ENCODE data around the gene BTBD2. TPM values are rescaled to one million over a fixed set of nuclear protein-coding genes. Genes with fewer than 3 reads are reported as not detected.

Gene BTBD2
- total RNA-seq, 1 donor from 2014 or later = 28.7 TPM

DNA sequence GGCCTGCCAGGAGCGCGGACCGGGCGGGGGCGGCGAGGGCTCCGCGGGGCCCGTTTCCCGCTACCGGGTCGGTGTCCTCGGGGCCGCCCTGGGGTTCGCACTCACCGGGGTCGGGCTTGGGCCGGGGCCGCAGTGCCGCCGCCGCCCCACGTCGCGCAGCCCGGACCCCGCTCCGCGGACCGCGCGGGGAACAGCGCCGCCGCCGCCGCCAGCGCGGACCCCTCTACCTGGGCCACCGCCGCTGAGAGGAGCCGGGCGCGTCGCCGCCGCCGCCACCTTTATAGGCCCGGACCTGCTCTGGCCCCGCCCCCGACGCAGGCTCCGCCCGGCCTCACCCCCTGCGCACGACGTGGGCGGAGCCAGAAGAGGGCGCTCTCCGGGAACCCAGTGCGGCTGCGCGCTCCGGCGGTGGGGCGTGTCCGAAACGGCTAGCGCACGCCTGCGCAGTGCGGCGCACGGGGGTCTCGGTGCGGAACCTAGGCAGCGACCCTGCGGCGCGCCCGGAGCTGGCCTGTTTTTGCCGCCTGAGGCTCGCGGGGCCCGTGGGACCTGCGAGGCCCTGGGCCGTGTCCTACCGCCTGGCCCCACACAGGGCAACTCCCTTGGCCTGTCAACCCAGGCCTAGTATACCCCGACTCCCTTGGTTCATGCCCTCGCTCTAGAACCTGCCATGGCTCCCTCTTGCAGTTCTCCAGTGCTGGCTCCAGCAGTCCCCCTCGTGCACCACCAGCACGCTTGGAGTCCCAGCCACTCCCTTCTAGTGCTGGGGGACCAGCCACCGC, 35.7 kb upstream of the BTBD2 start, which contains the start of gene MKNK2:
Gene MKNK2 (minus strand): TSS at position 254 of the 782 bp plus-strand sequence. CDS start 393 bp downstream, outside the sequence.
- H3K4me3 ChIP-seq (ENCODE audit: low read length in 3 of 3) = peak within 1 kb of the TSS; percentile 85 to 93 (median 90)
- H3K9ac ChIP-seq (ENCODE audit: low read depth in 1 of 3, low read length in 3 of 3) = peak within 1 kb of the TSS; percentile 93 to 99 (median 97)
- no peaks in the 10 kb centered on the region for H3K9me3 ChIP-seq (ENCODE audit: control insufficient read depth in 3 of 3, low read length in 3 of 3)
- H3K36me3 ChIP-seq (ENCODE audit: control insufficient read depth in 3 of 3, insufficient read depth in 3 of 3, low read length in 3 of 3) = peaks cover 5 to 16% (median 6%) of the 10 kb centered on the region in 3 donors
- H3K4me1 ChIP-seq (ENCODE audit: control insufficient read depth in 3 of 3, insufficient read depth in 3 of 3, low read length in 3 of 3) = peaks cover 56 to 72% (median 68%) of the 10 kb centered on the region in 3 donors
- H3K27me3 ChIP-seq (ENCODE audit: control insufficient read depth in 3 of 3, insufficient read depth in 3 of 3, low read length in 3 of 3) = no peaks in the 10 kb centered on the region
- H3K27ac ChIP-seq (ENCODE audit: low read depth, low read length) = peak within 1 kb of the TSS; percentile 96

GRCh38 chr19:2050349-2050990, 35.0 kb upstream of the BTBD2 start:
- Histone ChIP-seq H3K27ac (ENCODE audit: low read depth, low read length) (peak overlapping the region; percentile 96), H3K9me3 (ENCODE audit: control insufficient read depth in 3 of 3, low read length in 3 of 3) (no peaks in the 10 kb centered on the region), H3K4me1 (ENCODE audit: control insufficient read depth in 3 of 3, insufficient read depth in 3 of 3, low read length in 3 of 3) (peaks cover 60 to 73% (median 69%) of the 10 kb centered on the region in 3 donors), H3K4me3 (ENCODE audit: low read length in 3 of 3) (peak overlapping the region; percentile 85 to 93 (median 90)), H3K36me3 (ENCODE audit: control insufficient read depth in 3 of 3, insufficient read depth in 3 of 3, low read length in 3 of 3) (peaks cover 5 to 22% (median 11%) of the 10 kb centered on the region in 3 donors), H3K27me3 (ENCODE audit: control insufficient read depth in 3 of 3, insufficient read depth in 3 of 3, low read length in 3 of 3) (no peaks in the 10 kb centered on the region), H3K9ac (ENCODE audit: low read depth in 1 of 3, low read length in 3 of 3) (peak overlapping the region; percentile 93 to 99 (median 97))

GRCh38 chr19:2049741-2050348, 34.3 kb upstream of the BTBD2 start:
- Histone ChIP-seq H3K36me3 (ENCODE audit: control insufficient read depth in 3 of 3, insufficient read depth in 3 of 3, low read length in 3 of 3) (peaks cover 10 to 26% (median 17%) of the 10 kb centered on the region in 3 donors), H3K9ac (ENCODE audit: low read depth in 1 of 3, low read length in 3 of 3) (peak overlapping the region; percentile 93 to 99 (median 97)), H3K9me3 (ENCODE audit: control insufficient read depth in 3 of 3, low read length in 3 of 3) (no peaks in the 10 kb centered on the region), H3K27me3 (ENCODE audit: control insufficient read depth in 3 of 3, insufficient read depth in 3 of 3, low read length in 3 of 3) (no peaks in the 10 kb centered on the region), H3K27ac (ENCODE audit: low read depth, low read length) (peak overlapping the region; percentile 96), H3K4me1 (ENCODE audit: control insufficient read depth in 3 of 3, insufficient read depth in 3 of 3, low read length in 3 of 3) (peaks cover 63 to 75% (median 72%) of the 10 kb centered on the region in 3 donors), H3K4me3 (ENCODE audit: low read length in 3 of 3) (peak overlapping the region; percentile 85 to 93 (median 90))

- H3K4me1 ChIP-seq (ENCODE audit: control insufficient read depth in 3 of 3, insufficient read depth in 3 of 3, low read length in 3 of 3) = peaks cover 67 to 79% (median 76%) of the 10 kb centered on the region in 3 donors
- H3K27ac ChIP-seq (ENCODE audit: low read depth, low read length) = peak overlapping the region; percentile 96
- H3K9ac ChIP-seq (ENCODE audit: low read depth in 1 of 3, low read length in 3 of 3) = peak overlapping the region; percentile 93 to 99 (median 97)
- H3K36me3 ChIP-seq (ENCODE audit: control insufficient read depth in 3 of 3, insufficient read depth in 3 of 3, low read length in 3 of 3) = peaks cover 10 to 32% (median 22%) of the 10 kb centered on the region in 3 donors
- H3K27me3 ChIP-seq (ENCODE audit: control insufficient read depth in 3 of 3, insufficient read depth in 3 of 3, low read length in 3 of 3) = no peaks in the 10 kb centered on the region
- peak overlapping the region; percentile 85 to 93 (median 90) for H3K4me3 ChIP-seq (ENCODE audit: low read length in 3 of 3)
- H3K9me3 ChIP-seq (ENCODE audit: control insufficient read depth in 3 of 3, low read length in 3 of 3) = no peaks in the 10 kb centered on the region
Observed at GRCh38 chr19:2048959-2049740, 33.6 kb upstream of the BTBD2 start.

DNA sequence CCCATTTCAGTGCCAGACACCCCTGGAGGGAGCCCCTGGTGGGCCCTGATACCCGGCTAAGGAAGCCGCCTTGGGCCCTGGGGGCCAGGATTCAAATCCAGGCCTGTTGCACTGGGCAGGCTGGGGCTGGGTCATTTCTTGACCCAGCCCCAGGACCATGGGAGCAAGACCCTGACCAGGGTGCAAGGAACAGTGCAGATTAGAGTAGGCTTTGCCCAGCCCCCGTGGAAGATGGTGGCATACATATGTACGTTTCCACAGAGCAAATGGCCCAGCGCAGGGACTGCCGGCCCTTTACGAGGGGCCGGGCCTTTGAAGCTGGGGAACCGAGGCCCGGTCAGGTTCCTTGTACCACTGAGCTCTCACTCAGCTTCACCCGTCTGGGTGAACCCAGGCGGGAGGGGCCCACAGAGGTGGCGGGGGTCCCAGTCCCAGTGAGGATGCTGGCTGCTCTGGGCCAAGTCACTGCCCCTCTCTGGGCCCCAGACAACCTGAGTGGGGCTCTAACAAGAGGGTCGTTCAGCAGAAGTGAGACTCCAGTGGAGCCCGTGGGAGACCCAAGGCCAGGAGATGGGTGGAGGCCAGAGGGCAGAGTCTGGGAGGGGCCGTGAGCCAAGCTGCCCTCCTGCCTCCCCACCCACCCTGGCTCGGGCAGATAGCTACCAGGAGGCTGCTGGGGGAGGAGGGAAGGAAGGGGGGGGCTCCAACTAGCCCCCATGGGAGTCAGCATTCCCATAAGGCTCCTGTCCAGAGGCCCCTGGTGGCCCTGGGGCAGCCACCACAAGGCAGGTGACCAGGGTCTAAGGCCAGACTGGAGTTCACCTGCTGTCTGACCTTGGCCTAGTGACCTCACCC, 32.8 kb upstream of the BTBD2 start:
- H3K36me3 ChIP-seq (ENCODE audit: control insufficient read depth in 3 of 3, insufficient read depth in 3 of 3, low read length in 3 of 3) = peaks cover 12 to 34% (median 23%) of the 10 kb centered on the region in 3 donors
- H3K27me3 ChIP-seq (ENCODE audit: control insufficient read depth in 3 of 3, insufficient read depth in 3 of 3, low read length in 3 of 3) = no peaks in the 10 kb centered on the region
- peak overlapping the region; percentile 93 to 99 (median 97) for H3K9ac ChIP-seq (ENCODE audit: low read depth in 1 of 3, low read length in 3 of 3)
- peaks cover 76 to 82% (median 79%) of the 10 kb centered on the region in 3 donors for H3K4me1 ChIP-seq (ENCODE audit: control insufficient read depth in 3 of 3, insufficient read depth in 3 of 3, low read length in 3 of 3)
- peak overlapping the region; percentile 85 to 93 (median 90) for H3K4me3 ChIP-seq (ENCODE audit: low read length in 3 of 3)
- peak overlapping the region; percentile 96 for H3K27ac ChIP-seq (ENCODE audit: low read depth, low read length)
- H3K9me3 ChIP-seq (ENCODE audit: control insufficient read depth in 3 of 3, low read length in 3 of 3) = no peaks in the 10 kb centered on the region

GRCh38 chr19:2047449-2048103, 32.1 kb upstream of the BTBD2 start:
- peak overlapping the region; percentile 85 to 93 (median 90) for H3K4me3 ChIP-seq (ENCODE audit: low read length in 3 of 3)

GRCh38 chr19:2047076-2047448, 31.5 kb upstream of the BTBD2 start:
- Histone ChIP-seq H3K9ac (ENCODE audit: low read depth in 1 of 3, low read length in 3 of 3) (peak overlapping the region; percentile 57 to 99 (median 93)), H3K4me3 (ENCODE audit: low read length in 3 of 3) (peak overlapping the region in 2 of 3 donors; percentile 52 to 90), H3K27ac (ENCODE audit: low read depth, low read length) (peak overlapping the region; percentile 96), H3K36me3 (ENCODE audit: control insufficient read depth in 3 of 3, insufficient read depth in 3 of 3, low read length in 3 of 3) (peaks cover 21 to 44% (median 24%) of the 10 kb centered on the region in 3 donors), H3K27me3 (ENCODE audit: control insufficient read depth in 3 of 3, insufficient read depth in 3 of 3, low read length in 3 of 3) (no peaks in the 10 kb centered on the region), H3K4me1 (ENCODE audit: control insufficient read depth in 3 of 3, insufficient read depth in 3 of 3, low read length in 3 of 3) (peaks cover 84 to 88% (median 86%) of the 10 kb centered on the region in 3 donors), H3K9me3 (ENCODE audit: control insufficient read depth in 3 of 3, low read length in 3 of 3) (no peaks in the 10 kb centered on the region)

More at GRCh38 chr19:2047449-2048103, 32.1 kb upstream of the BTBD2 start:
- peak overlapping the region; percentile 96 for H3K27ac ChIP-seq (ENCODE audit: low read depth, low read length)
- H3K4me1 ChIP-seq (ENCODE audit: control insufficient read depth in 3 of 3, insufficient read depth in 3 of 3, low read length in 3 of 3) = peaks cover 83 to 89% (median 87%) of the 10 kb centered on the region in 3 donors
- no peaks in the 10 kb centered on the region for H3K27me3 ChIP-seq (ENCODE audit: control insufficient read depth in 3 of 3, insufficient read depth in 3 of 3, low read length in 3 of 3)
- H3K9ac ChIP-seq (ENCODE audit: low read depth in 1 of 3, low read length in 3 of 3) = peak overlapping the region; percentile 54 to 99 (median 93)
- peaks cover 19 to 42% (median 24%) of the 10 kb centered on the region in 3 donors for H3K36me3 ChIP-seq (ENCODE audit: control insufficient read depth in 3 of 3, insufficient read depth in 3 of 3, low read length in 3 of 3)
- H3K9me3 ChIP-seq (ENCODE audit: control insufficient read depth in 3 of 3, low read length in 3 of 3) = no peaks in the 10 kb centered on the region

- Histone ChIP-seq H3K27ac (ENCODE audit: low read depth, low read length) (peak overlapping the region; percentile 96), H3K4me1 (ENCODE audit: control insufficient read depth in 3 of 3, insufficient read depth in 3 of 3, low read length in 3 of 3) (peaks cover 81 to 86% (median 83%) of the 10 kb centered on the region in 3 donors), H3K9ac (ENCODE audit: low read depth in 1 of 3, low read length in 3 of 3) (peak overlapping the region; percentile 57 to 99 (median 93)), H3K4me3 (ENCODE audit: low read length in 3 of 3) (peak overlapping the region in 2 of 3 donors; percentile 52), H3K27me3 (ENCODE audit: control insufficient read depth in 3 of 3, insufficient read depth in 3 of 3, low read length in 3 of 3) (no peaks in the 10 kb centered on the region), H3K9me3 (ENCODE audit: control insufficient read depth in 3 of 3, low read length in 3 of 3) (no peaks in the 10 kb centered on the region), H3K36me3 (ENCODE audit: control insufficient read depth in 3 of 3, insufficient read depth in 3 of 3, low read length in 3 of 3) (peaks cover 24 to 49% (median 25%) of the 10 kb centered on the region in 3 donors)
Observed at GRCh38 chr19:2046046-2046907, 30.8 kb upstream of the BTBD2 start.
